ENCODE measurements around the gene POLR3GL. TPM values are rescaled to one million over a fixed set of nuclear protein-coding genes. Genes with fewer than 3 reads are reported as not detected.
A peak's percentile ranks its signal among the peaks of the same experiment; 100 is the strongest.

POLR3GL gene
- total and polyA plus RNA-seq, 4 donors, result 23.8 to 89.0 (median 49.9) TPM

DNA sequence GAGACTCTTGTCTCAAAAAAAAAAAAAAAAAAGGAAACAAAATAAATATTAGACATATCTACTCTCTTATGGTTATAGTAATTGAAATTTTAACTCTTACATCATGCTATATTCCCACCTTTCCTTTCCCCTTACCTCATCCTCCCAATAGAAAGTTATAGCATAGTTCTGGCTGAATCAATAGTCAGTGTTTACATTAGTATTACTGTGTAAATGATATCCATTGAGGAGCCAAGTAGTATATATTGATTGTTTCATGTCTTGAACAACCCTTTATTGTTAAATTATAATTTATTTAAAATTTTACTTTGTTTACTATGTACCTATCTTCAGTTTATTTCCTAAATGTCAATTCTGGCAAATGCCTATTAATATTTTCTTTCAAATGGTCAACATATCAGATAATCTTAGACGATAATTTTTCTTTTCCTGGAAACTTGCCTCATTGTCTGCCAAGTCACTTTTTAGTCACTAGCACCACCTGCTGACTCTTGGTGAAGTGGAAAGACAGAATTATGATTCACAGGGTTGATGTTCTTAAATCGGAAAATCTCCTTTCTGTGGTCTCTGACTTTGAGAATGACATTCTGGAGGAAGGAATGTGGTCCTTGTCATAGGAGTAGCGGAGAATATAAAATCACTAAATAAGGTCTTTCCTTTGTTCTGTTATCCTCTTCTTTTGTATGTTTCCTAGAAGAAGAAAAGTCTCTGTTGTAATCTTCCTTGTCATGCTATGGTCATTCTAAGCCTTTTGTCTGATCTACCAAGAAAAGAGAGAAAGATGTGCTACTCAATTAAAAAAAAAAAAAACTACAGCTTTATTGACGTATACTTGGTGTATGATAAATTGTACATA, 48.4 kb downstream of the POLR3GL start:
- no peak for DNase-seq

DNA sequence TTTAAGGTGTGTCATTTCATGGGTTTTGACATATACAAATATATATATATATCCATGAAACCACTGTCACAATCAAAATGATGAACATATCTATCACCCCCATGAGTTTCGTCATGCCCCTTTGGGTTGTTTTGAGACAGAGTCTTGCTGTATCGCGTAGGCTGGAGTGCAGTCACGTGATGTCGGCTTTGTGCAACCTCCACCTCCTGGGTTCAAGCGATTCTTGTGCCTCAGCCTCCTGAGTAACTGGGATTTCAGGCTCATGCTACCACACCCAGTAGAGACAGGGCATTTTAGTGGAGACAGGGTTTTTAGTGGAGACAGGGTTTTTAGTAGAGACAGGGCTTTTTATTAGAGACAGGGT, 49.1 kb downstream of the POLR3GL start:
- no peak for DNase-seq
- intact Hi-C loops (cut with DNase I), result loop anchor here (5.0 to 10.0 kb wide), 2 partner anchors 119 to 166 kb away; partner anchors contain the start of gene NUDT17 (in 2 of the 2)
- Histone ChIP-seq H3K27ac (ENCODE audit: low read depth in 1 of 2, low read length in 2 of 2) (no peak overlapping the region), H3K4me3 (ENCODE audit: low read length in 2 of 2) (no peak overlapping the region), H3K36me3 (ENCODE audit: control insufficient read depth in 1 of 2, insufficient read depth in 2 of 2, low read length in 1 of 2) (no peaks in the 10 kb centered on the region), H3K9me3 (ENCODE audit: control insufficient read depth, low read length) (no peaks in the 10 kb centered on the region), H3K27me3 (ENCODE audit: control insufficient read depth in 1 of 2, insufficient read depth in 2 of 2, low read length in 1 of 2) (no peaks in the 10 kb centered on the region), H3K4me1 (ENCODE audit: control insufficient read depth in 1 of 2, insufficient read depth in 2 of 2, low read length in 2 of 2) (no peaks in the 10 kb centered on the region)
- no peak for ATAC-seq (ENCODE audit: low FRiP score)
- 72 to 79% methylated on average over 6 of the region's 6 CpGs for WGBS, 2 donors

More for the DNA sequence above, 48.4 kb downstream of the POLR3GL start:
- Histone ChIP-seq H3K4me3 (ENCODE audit: low read length in 2 of 2) (no peak overlapping the region), H3K27ac (ENCODE audit: low read depth in 1 of 2, low read length in 2 of 2) (no peak overlapping the region), H3K36me3 (ENCODE audit: control insufficient read depth in 1 of 2, insufficient read depth in 2 of 2, low read length in 1 of 2) (no peaks in the 10 kb centered on the region), H3K27me3 (ENCODE audit: control insufficient read depth in 1 of 2, insufficient read depth in 2 of 2, low read length in 1 of 2) (no peaks in the 10 kb centered on the region), H3K4me1 (ENCODE audit: control insufficient read depth in 1 of 2, insufficient read depth in 2 of 2, low read length in 2 of 2) (no peaks in the 10 kb centered on the region), H3K9me3 (ENCODE audit: control insufficient read depth, low read length) (no peaks in the 10 kb centered on the region)
- ATAC-seq (ENCODE audit: low FRiP score), result peak; percentile 79
- intact Hi-C loops (cut with DNase I), result loop anchor here (5.0 to 10.0 kb wide), 2 partner anchors 118 to 166 kb away; partner anchors contain the start of gene NUDT17 (in 2 of the 2)
- WGBS, 2 donors, result 8% methylated on average over 4 of the region's 4 CpGs

DNA sequence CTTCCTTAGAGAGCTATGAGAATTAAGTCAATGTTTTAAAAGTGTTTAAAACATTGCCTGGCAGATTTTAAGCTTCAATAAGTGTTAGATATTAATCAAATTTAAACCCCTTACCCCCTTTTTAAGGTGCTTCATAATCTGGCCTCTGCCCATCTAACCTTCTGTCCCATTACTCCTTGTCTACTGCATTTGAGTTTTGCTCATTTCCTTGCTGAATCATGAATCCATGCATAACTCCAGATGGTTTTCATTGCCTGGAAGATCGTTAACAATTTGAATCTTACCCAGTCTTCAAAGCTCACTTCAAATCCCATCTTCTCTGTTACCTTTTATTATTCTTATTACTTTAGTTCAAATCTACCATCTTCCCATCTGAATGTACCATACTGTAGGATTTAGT, 52.4 kb downstream of the POLR3GL start:
- Histone ChIP-seq H3K9me3 (ENCODE audit: control insufficient read depth, low read length) (no peaks in the 10 kb centered on the region), H3K27ac (ENCODE audit: low read depth in 1 of 2, low read length in 2 of 2) (no peak overlapping the region), H3K4me1 (ENCODE audit: control insufficient read depth in 1 of 2, insufficient read depth in 2 of 2, low read length in 2 of 2) (no peaks in the 10 kb centered on the region), H3K36me3 (ENCODE audit: control insufficient read depth in 1 of 2, insufficient read depth in 2 of 2, low read length in 1 of 2) (no peaks in the 10 kb centered on the region), H3K27me3 (ENCODE audit: control insufficient read depth in 1 of 2, insufficient read depth in 2 of 2, low read length in 1 of 2) (peaks cover 0 to 1% of the 10 kb centered on the region in 2 donors), H3K4me3 (ENCODE audit: low read length in 2 of 2) (no peak overlapping the region)
- DNase-seq (no peak), ATAC-seq (ENCODE audit: low FRiP score) (no peak)
- intact Hi-C loops (cut with DNase I), result loop anchor here in 1 of 2 donors (10.0 kb wide), 1 partner anchor 122 kb away; no protein-coding TSS in a partner anchor
- WGBS, 2 donors, result 60 to 62% methylated on average over 1 of the region's 1 CpG

DNA sequence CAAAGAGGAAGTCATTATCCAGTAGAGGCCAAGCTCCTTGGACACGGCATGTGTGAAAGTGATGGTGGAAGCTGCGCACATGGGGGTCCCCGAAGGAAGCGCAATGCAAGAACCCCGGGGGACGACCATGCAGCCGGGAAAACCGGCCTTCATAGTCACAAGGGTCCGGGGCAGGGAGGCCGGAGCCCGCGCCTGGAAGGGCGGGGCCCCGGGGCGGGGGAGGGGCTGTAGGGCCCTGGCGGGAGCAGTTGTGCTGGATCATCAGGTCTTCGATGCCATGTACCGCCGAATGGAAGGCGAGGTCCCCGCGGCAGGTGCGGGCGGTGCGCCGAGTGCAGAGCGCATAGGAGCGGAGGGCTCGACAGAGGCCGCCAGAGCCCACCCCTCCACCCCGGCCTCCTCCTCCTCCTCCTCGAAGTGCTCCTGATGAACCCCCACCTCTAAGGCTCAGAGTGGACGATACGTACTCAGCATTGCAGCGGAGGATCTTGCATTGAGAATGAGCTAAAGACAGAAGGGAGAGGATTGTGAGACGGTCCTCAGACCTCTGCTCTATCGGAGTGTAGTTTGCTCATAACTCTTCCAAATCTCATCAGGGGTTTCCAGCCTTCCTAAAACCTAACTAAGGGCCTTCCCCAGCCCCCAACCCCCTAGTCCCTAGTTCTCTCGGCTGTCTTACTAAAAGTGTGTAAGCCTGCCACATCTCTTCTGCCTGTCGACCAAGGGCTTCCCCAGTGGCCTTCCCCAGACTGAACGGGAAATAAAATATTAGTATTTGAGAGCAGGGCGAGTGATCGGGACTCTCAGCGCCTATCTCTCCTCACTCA, 55.0 kb downstream of the POLR3GL start:
- no peaks in the 10 kb centered on the region for H3K4me1 ChIP-seq (ENCODE audit: control insufficient read depth in 1 of 2, insufficient read depth in 2 of 2, low read length in 2 of 2)
- no peaks in the 10 kb centered on the region for H3K9me3 ChIP-seq (ENCODE audit: control insufficient read depth, low read length)
- no peak overlapping the region for H3K4me3 ChIP-seq (ENCODE audit: low read length in 2 of 2)
- H3K36me3 ChIP-seq (ENCODE audit: control insufficient read depth in 1 of 2, insufficient read depth in 2 of 2, low read length in 1 of 2), result no peaks in the 10 kb centered on the region
- intact Hi-C loops (cut with DNase I), result loop anchor here in 1 of 2 donors (10.0 kb wide), 1 partner anchor 125 kb away; no protein-coding TSS in a partner anchor
- DNase-seq (peak in 1 of 2 donors; percentile 76), ATAC-seq (ENCODE audit: low FRiP score) (peak; percentile 67)
- peaks cover 0 to 3% of the 10 kb centered on the region in 2 donors for H3K27me3 ChIP-seq (ENCODE audit: control insufficient read depth in 1 of 2, insufficient read depth in 2 of 2, low read length in 1 of 2)
- WGBS, 2 donors, result 15 to 19% methylated on average over 38 to 43 of the region's 43 CpGs
- no peak overlapping the region for H3K27ac ChIP-seq (ENCODE audit: low read depth in 1 of 2, low read length in 2 of 2)

DNA sequence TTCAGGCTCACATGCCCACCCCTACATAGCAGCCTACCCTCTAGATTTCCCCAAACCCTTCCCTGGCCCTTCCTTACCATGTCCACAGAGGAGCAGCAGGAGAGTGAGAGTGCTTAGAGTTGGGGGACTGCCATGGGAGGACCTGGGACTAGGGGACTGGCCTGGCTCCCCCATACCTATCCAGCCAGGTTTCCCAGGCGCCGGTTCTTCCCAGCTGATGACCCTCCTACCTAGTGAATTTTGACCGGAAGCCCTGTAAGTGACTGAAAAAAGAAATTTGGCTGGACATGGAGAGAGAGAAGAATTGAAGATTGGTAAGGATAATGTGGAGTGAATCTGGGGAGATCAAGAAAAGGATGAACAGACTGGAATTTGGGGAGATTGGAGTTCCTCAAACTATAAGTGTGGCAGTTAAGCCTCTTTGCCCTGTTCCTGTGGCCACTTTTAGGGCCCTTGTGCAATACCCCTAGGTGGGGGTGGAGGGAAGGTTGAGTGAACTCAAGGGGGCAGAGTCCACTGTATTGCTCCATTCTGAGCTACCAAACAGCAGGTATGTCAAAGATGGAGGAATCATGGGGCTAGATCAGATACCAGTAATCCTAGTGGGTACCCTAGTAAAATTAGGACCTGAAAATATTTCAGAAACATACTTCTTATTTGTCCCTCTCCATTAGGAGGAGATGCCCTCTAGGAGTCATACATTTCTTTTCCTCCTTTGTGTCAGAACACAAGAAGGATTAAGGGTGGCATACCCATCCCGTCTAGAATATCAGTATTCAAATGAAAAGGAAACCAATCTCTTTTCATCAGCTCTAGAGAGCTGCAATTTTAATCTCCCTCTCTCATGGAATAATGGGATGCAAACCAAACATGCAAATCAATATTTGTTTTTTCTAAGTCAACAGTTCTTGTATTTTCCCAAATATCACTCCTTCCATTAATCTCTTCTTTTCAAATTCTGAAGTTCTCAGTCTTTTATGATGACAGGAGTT, 55.9 kb downstream of the POLR3GL start:
- H3K9me3 ChIP-seq (ENCODE audit: control insufficient read depth, low read length), result no peaks in the 10 kb centered on the region

DNA sequence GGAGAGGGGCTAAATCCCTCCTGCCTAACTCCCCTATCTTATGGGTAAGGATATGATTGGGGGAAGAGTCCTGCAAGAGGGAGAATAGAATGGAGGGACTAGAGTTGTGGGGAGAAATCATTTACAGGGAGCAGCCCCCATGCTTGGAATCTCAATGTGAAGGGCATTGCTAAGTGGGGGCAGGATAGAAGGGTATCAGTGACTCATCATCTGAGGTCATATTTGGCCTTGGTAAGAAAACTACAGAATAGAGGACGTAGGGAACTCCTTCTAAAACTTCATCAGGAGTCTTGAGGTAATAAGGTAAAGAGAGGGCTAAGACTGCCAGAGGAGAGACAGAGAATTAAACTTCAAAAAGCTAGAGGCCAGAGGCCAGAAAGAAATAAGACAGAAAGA, 56.6 kb downstream of the POLR3GL start:
- H3K36me3 ChIP-seq (ENCODE audit: control insufficient read depth in 1 of 2, insufficient read depth in 2 of 2, low read length in 1 of 2), result no peaks in the 10 kb centered on the region
- no peaks in the 10 kb centered on the region for H3K9me3 ChIP-seq (ENCODE audit: control insufficient read depth, low read length)
- DNase-seq (no peak), ATAC-seq (ENCODE audit: low FRiP score) (no peak)
- H3K27ac ChIP-seq (ENCODE audit: low read depth in 1 of 2, low read length in 2 of 2), result no peak overlapping the region
- WGBS, 2 donors, result 31 to 36% methylated on average over 1 of the region's 1 CpG
- intact Hi-C loops (cut with DNase I), result no loop called here
- H3K27me3 ChIP-seq (ENCODE audit: control insufficient read depth in 1 of 2, insufficient read depth in 2 of 2, low read length in 1 of 2), result peaks cover 0 to 3% of the 10 kb centered on the region in 2 donors
- H3K4me3 ChIP-seq (ENCODE audit: low read length in 2 of 2), result no peak overlapping the region
- H3K4me1 ChIP-seq (ENCODE audit: control insufficient read depth in 1 of 2, insufficient read depth in 2 of 2, low read length in 2 of 2), result no peaks in the 10 kb centered on the region

More for the DNA sequence above, 55.9 kb downstream of the POLR3GL start:
- peaks cover 0 to 3% of the 10 kb centered on the region in 2 donors for H3K27me3 ChIP-seq (ENCODE audit: control insufficient read depth in 1 of 2, insufficient read depth in 2 of 2, low read length in 1 of 2)
- H3K36me3 ChIP-seq (ENCODE audit: control insufficient read depth in 1 of 2, insufficient read depth in 2 of 2, low read length in 1 of 2), result no peaks in the 10 kb centered on the region
- 88 to 94% methylated on average over 4 of the region's 4 CpGs for WGBS, 2 donors
- no peak overlapping the region for H3K4me3 ChIP-seq (ENCODE audit: low read length in 2 of 2)
- intact Hi-C loops (cut with DNase I), result no loop called here
- no peaks in the 10 kb centered on the region for H3K4me1 ChIP-seq (ENCODE audit: control insufficient read depth in 1 of 2, insufficient read depth in 2 of 2, low read length in 2 of 2)
- no peak overlapping the region for H3K27ac ChIP-seq (ENCODE audit: low read depth in 1 of 2, low read length in 2 of 2)
- DNase-seq, result no peak
- no peak for ATAC-seq (ENCODE audit: low FRiP score)

DNA sequence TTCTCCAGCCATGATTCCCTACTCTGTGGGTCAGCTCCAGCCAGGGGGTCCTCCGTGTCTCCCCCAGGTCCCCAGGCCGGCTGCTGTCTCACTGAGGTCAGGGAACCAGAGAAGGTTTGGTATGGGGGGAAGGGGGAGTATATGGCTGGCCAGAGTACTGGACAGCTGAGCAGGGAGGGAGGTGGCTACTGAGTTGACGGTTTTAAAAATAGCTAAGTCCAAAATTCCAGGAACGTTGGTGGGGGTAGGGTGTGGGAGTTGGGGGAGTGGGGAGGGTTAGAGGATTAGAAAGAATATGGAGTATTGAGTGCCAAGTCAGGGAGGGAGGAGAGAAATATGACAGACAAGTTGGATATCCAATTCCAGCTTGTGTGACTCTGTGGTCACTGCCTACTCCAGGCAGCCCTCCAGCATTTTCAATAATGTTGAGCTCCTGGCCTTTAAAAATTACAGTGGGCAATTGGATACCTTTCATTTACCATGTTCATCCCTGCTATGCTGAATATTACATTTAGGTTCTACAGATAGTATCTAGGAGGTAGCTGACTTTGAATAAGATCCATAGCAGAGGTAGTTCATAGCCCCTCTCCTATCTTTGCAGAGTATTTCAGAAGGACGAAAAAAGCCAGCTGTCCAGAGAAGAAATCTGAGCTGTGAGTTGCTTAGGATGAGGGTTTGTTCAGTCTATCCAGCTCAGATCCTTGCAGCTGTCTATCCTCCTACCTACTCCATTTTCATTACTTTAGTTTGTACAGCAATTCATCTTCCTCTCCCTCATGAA, 57.3 kb downstream of the POLR3GL start, which contains the start of gene HJV:
HJV (minus strand) TSS at position 114 of the 781 bp plus-strand sequence. CDS start 1,504 bp downstream, outside the sequence.
- DNase-seq, result no peak
- H3K4me1 ChIP-seq (ENCODE audit: control insufficient read depth in 1 of 2, insufficient read depth in 2 of 2, low read length in 2 of 2), result no peaks in the 10 kb centered on the region
- H3K36me3 ChIP-seq (ENCODE audit: control insufficient read depth in 1 of 2, insufficient read depth in 2 of 2, low read length in 1 of 2), result no peaks in the 10 kb centered on the region
- no peak for ATAC-seq (ENCODE audit: low FRiP score)
- H3K27me3 ChIP-seq (ENCODE audit: control insufficient read depth in 1 of 2, insufficient read depth in 2 of 2, low read length in 1 of 2), result peaks cover 0 to 3% of the 10 kb centered on the region in 2 donors
- H3K4me3 ChIP-seq (ENCODE audit: low read length in 2 of 2), result no peak within 1 kb of the TSS
- H3K27ac ChIP-seq (ENCODE audit: low read depth in 1 of 2, low read length in 2 of 2), result no peak within 1 kb of the TSS
- 50 to 54% methylated on average over 5 of the region's 5 CpGs for WGBS, 2 donors
- intact Hi-C loops (cut with DNase I), result no loop called here
- H3K9me3 ChIP-seq (ENCODE audit: control insufficient read depth, low read length), result no peaks in the 10 kb centered on the region

Data from aorta (tissue), 5 donors.